Measurements from ENCODE around the gene PIK3CB. TPM values are rescaled to one million over a fixed set of nuclear protein-coding genes. Genes with fewer than 3 reads are reported as not detected.
A peak's percentile ranks its signal among the peaks of the same experiment; 100 is the strongest.

The PIK3CB gene
- total RNA-seq, 2 experiments from 2014 or later = 23.0 to 26.4 TPM

DNA sequence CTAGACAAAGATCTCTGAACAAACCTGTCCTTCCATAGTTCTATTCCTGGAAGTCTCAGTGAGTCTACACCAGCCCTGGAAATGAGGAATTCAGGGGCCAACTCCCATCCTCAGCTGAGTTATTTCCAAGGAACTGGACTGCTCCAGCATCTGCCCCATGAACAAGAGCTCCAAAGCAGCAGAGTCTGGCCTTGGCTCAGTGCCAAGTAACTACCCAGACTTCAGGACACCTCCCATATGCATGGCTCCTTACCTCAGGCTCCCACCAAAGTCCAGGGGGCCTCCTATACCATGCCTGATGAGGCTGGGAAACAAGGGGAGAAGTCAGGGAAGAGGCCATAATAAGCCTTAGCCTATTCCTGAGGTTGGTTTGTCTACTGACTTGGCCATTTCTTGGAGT lies 181.2 kb downstream of the PIK3CB start:
- CTCF ChIA-PET = no interaction called here

DNA sequence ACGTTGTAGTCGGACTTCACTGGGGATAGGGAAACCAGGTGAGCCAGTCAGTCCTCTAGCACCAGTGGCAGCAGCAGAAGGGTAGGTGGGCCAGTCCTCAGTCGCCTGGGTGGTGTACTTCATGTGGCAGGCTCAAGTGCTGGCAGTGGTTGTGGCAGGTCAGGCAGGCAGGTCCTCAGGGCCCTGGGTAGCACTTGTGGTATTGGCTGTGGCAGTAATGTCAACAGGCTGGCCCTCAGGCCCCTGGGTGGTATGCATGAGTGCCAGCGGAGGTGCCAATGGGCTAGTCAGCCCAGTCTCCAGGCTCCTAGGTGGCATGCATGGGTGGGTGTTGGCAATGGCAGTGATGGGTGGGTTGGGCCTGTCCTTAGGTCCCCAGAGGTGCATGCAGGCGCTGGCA lies 185.6 kb downstream of the PIK3CB start:
- no peaks in the 10 kb centered on the region for H3K4me1 ChIP-seq (ENCODE audit: insufficient read depth, low read length)
- ATAC-seq (ENCODE audit: poor library complexity) = no peak
- Mint-ChIP-seq H3K9me3 (peaks cover 18% of the 10 kb centered on the region), H3K4me3 (no peak overlapping the region), H3K27me3 (no peaks in the 10 kb centered on the region), H3K36me3 (ENCODE audit: low read depth) (peaks cover 81% of the 10 kb centered on the region), H3K27ac (no peak overlapping the region), H3K4me1 (ENCODE audit: low read depth) (no peaks in the 10 kb centered on the region)
- intact Hi-C loops (cut with DNase I, micrococcal nuclease) = no loop called here
- H3K36me3 ChIP-seq (ENCODE audit: insufficient read depth, low read length) = peaks cover 22% of the 10 kb centered on the region
- DNase-seq = no peak
- TF ChIP-seq, protein P1, sequence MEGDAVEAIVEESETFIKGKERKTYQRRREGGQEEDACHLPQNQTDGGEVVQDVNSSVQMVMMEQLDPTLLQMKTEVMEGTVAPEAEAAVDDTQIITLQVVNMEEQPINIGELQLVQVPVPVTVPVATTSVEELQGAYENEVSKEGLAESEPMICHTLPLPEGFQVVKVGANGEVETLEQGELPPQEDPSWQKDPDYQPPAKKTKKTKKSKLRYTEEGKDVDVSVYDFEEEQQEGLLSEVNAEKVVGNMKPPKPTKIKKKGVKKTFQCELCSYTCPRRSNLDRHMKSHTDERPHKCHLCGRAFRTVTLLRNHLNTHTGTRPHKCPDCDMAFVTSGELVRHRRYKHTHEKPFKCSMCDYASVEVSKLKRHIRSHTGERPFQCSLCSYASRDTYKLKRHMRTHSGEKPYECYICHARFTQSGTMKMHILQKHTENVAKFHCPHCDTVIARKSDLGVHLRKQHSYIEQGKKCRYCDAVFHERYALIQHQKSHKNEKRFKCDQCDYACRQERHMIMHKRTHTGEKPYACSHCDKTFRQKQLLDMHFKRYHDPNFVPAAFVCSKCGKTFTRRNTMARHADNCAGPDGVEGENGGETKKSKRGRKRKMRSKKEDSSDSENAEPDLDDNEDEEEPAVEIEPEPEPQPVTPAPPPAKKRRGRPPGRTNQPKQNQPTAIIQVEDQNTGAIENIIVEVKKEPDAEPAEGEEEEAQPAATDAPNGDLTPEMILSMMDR (IDR thresholded peaks at IDR 0.05) = no peak
- CTCF ChIA-PET = no interaction called here
- H3K4me3 ChIP-seq (ENCODE audit: low read length) = no peak overlapping the region
- no peaks in the 10 kb centered on the region for H3K27me3 ChIP-seq (ENCODE audit: control insufficient read depth in 1 of 2, insufficient read depth in 2 of 2, low read length in 2 of 2)
- H3K9me3 ChIP-seq (ENCODE audit: control insufficient read depth in 1 of 2, insufficient read depth in 1 of 2, low read length in 2 of 2) = peaks cover 21 to 33% of the 10 kb centered on the region in 2 experiments
- no peak overlapping the region for H3K27ac ChIP-seq (ENCODE audit: low read depth in 1 of 2, low read length in 2 of 2)
- POLR2A ChIA-PET = no interaction called here

More for the DNA sequence above, 181.2 kb downstream of the PIK3CB start:
- Histone ChIP-seq H3K27me3 (ENCODE audit: control insufficient read depth in 1 of 2, insufficient read depth in 2 of 2, low read length in 2 of 2) (no peaks in the 10 kb centered on the region), H3K4me3 (ENCODE audit: low read length) (no peak overlapping the region), H3K36me3 (ENCODE audit: insufficient read depth, low read length) (peaks cover 59% of the 10 kb centered on the region), H3K9me3 (ENCODE audit: control insufficient read depth in 1 of 2, insufficient read depth in 1 of 2, low read length in 2 of 2) (peaks cover 7 to 12% of the 10 kb centered on the region in 2 experiments), H3K27ac (ENCODE audit: low read depth in 1 of 2, low read length in 2 of 2) (no peak overlapping the region), H3K4me1 (ENCODE audit: insufficient read depth, low read length) (no peaks in the 10 kb centered on the region)
- Mint-ChIP-seq H3K9me3 (no peaks in the 10 kb centered on the region), H3K27me3 (no peaks in the 10 kb centered on the region), H3K4me1 (ENCODE audit: low read depth) (no peaks in the 10 kb centered on the region), H3K27ac (no peak overlapping the region), H3K4me3 (no peak overlapping the region), H3K36me3 (ENCODE audit: low read depth) (peaks cover 94% of the 10 kb centered on the region)
- ATAC-seq (ENCODE audit: poor library complexity) (no peak), DNase-seq (peak in 2 of 14 experiments; percentile 2 to 9)
- POLR2A ChIA-PET = no interaction called here
- TF ChIP-seq, protein P1 (IDR thresholded peaks at IDR 0.05) = no peak
- intact Hi-C loops (cut with DNase I, micrococcal nuclease) = no loop called here

DNA sequence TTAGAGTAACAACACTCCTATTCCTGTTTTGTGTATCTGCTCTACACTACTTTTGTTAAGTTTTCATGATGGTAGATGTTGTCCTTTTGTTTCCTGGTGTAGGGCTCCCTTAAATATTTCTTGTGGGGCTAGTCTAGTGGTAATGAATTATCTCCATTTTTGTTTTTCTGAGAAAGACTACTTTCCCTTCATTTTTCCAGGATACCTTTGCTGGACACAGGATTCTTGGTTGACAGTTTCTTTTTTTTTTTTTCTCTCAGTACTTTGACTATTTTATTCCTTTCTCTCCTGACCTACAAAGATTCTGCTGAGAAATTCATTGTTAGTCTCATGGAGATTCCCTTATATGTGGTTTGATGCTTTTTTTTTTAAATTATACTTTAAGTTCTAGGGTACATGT lies 188.2 kb downstream of the PIK3CB start:
- Mint-ChIP-seq H3K9me3 (peaks cover 26% of the 10 kb centered on the region), H3K36me3 (ENCODE audit: low read depth) (peaks cover 69% of the 10 kb centered on the region)
- CTCF ChIA-PET = no interaction called here

More for the DNA sequence above, 188.2 kb downstream of the PIK3CB start:
- Mint-ChIP-seq H3K27ac (no peak overlapping the region), H3K4me3 (no peak overlapping the region), H3K4me1 (ENCODE audit: low read depth) (no peaks in the 10 kb centered on the region), H3K27me3 (no peaks in the 10 kb centered on the region)
- Histone ChIP-seq H3K36me3 (ENCODE audit: insufficient read depth, low read length) (peaks cover 8% of the 10 kb centered on the region), H3K4me1 (ENCODE audit: insufficient read depth, low read length) (no peaks in the 10 kb centered on the region), H3K4me3 (ENCODE audit: low read length) (no peak overlapping the region), H3K27me3 (ENCODE audit: control insufficient read depth in 1 of 2, insufficient read depth in 2 of 2, low read length in 2 of 2) (no peaks in the 10 kb centered on the region), H3K27ac (ENCODE audit: low read depth in 1 of 2, low read length in 2 of 2) (no peak overlapping the region), H3K9me3 (ENCODE audit: control insufficient read depth in 1 of 2, insufficient read depth in 1 of 2, low read length in 2 of 2) (peaks cover 30 to 56% of the 10 kb centered on the region in 2 experiments)
- intact Hi-C loops (cut with DNase I, micrococcal nuclease) = no loop called here
- POLR2A ChIA-PET = no interaction called here
- TF ChIP-seq, protein P1 (IDR thresholded peaks at IDR 0.05) = no peak
- ATAC-seq (ENCODE audit: poor library complexity) = no peak
- no peak for DNase-seq
